HT-29 (cell line): Measurements from ENCODE around the gene ZMYND8. TPM values are rescaled to one million over a fixed set of nuclear protein-coding genes. Genes with fewer than 3 reads are reported as not detected.
"Not testable (repeated sequence)": the region's sequence is repeated elsewhere in the genome, so short reads cannot be mapped to it uniquely, and the experiment has no call there.

Experiments
- DNase-seq: peaks from one replicate; pipeline ENCODE4 v3.0.0-alpha.2; 2015; ENCODE audit warnings: low spot score
- total RNA-seq: library from RNA; depleted of rRNA; stranded (reverse); fragments of >200 nt; shearing (Covaris generic); gene quantifications from 2 replicates; pipeline ENCODE4 v1.2.3, GENCODE V29; 2014

ZMYND8 gene
- total RNA-seq, 1 experiment from 2014 or later: 30.9 TPM

DNA sequence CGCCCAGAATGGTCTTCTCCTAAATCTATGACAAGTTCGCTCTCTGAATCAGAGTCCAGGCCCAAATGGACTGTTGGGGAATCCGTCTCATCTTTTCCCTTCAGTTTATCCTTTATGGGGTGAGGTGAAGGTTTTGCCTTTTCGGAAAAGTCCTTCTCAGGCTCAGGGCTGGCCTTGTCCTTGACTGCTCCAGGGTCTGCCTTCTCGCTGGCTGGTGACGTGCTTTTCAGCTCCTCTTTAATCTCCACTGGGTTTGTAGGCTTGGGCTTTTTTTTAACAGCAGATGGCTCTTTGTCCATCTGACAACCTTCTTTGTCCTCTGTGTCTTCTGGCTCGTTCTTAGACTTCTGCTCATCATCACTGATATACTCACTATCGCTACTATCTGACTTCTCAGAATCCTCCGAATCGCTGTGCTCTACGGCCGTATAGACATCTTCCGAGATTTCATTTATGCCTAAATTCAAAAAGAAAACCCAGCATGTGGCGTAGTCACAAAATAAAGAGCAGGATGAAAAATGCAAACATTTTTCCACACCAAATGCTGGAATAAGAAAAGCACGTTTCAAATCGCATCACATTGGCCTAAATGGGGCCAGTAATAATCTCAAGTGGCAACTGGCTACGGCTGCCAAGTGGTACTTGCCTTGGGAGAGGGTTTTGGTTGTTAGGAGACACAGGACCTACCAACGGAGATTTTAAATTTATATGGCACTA, 110.3 kb downstream of the ZMYND8 start:
- no peak for DNase-seq

- DNase-seq: not testable (repeated sequence)
These were observed 111.3 kb downstream of the ZMYND8 start for GRCh38 chr20:47245166-47245565.

DNA sequence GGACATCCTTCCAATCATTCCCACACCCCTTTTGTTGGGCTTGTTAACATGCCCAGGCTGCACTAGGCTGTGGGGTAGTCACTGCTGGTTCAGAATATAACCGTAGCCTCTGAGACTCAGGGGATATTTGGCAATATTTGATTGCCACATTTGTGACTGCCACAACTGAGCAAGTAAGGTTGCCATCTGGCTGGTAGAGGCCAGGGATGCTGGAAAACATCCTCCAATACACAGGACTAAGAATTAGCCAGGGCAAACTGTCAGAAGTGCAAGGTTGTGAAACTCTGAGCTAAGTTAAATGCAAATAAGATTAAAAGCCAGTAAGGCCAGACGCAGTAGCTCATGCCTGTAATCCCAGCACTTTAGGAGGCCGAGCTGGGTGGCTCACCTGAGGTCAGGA, 112.0 kb downstream of the ZMYND8 start:
- DNase-seq: no peak

GRCh38 chr20:47243532-47244305, 112.8 kb downstream of the ZMYND8 start:
- no peak for DNase-seq

DNA sequence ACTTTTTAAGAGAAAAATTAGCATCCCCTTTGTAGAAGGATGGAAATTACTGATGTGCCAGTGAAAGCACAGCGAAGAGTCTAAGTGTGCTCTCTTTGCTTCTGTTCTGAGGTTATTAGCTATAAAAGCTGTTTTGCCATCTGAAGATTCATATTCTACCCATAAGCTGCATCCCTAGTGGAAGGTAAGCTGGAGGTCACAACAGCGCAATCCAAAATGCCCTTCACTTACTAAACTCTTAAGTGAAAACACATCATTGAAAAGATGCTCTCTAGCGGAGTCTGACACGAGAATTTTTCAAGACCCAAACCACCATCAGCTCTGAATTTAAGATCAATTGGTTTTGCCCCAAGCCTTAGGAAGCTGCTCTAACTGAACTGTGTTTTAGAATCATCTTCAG, 113.5 kb downstream of the ZMYND8 start:
- no peak for DNase-seq

- DNase-seq: no peak
These were observed 115.1 kb downstream of the ZMYND8 start for GRCh38 chr20:47241345-47241781.

DNA sequence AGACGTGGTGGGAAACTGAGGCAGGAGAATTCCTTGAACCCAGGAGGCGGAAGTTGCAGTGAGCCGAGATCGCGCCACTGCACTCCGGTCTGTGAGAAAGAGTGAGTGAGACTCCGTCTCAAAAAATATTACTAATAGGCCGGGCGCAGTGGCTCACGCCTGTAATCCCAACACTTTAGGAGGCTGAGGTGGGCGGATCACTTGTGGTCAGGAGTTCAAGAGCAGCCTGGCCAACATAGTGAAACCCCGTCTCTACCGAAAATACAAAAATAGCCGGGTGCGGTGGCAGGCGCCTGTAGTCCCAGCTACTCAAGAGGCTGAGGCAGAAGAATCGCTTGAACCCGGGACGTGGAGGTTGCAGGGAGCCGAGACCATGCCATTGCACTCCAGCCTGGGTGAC, 116.4 kb downstream of the ZMYND8 start:
- DNase-seq: not testable (repeated sequence)

DNA sequence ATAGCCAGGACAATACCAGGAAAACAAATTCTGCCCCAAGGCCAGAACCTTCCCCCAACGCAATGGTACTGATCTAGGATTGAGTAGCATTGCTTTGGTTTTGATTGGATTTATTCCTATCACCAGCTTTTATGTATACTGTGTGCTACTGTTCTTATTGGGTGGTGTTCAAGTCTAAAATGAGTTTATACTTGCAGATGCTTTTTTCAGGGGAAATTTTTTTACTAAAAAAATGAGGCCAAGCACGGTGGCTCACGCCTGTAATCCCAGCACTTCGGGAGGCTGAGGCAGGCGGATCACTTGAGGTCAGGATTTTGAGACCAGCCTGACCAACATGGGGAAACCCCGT, 116.8 kb downstream of the ZMYND8 start:
- DNase-seq: no peak

DNA sequence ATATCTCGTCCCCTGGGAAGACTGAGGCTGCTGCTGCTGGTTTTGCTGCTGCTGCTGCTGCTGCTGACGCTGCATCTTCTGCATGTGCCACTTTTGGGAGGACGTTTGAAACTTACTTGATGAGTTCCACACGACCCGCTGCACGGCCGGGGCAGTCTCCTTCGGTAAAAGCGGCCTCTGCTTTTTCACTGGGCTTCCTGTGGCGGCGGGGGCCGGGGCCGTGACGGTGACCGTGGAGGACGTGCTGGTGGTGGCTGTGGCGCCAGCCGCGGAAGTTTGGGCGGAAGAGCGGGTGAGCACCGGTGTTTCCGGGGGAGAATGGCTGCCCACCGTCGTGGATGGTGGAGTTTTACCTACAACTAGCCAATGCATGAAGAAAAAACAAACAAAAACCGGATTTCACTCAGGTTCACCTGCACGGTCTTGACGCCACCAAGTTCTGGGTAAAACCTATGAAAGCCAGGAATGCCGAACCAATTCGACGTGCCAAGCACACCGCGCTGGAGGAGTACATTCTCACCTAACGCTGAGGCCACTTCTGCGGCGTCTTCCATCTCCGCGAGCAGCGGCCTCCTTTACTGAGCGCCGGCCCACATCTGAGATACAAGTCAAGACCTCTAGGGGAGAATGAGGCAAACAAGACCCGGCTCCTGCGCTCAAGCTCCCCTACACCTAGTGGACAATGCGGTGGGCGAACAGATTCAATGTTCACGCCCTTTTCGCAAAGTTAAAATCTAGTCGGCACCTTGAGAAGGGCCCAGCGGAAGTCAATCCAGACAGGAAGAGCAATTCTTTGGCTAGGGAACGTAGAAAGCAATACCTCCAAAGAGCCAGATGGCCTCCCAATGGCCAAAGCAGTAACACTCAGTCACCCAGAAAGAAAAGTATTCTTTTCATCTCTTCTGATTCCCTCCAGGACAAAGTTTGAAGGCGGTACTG, 117.5 kb downstream of the ZMYND8 start:
- DNase-seq: no peak

- DNase-seq: no peak
These were observed 118.8 kb downstream of the ZMYND8 start for GRCh38 chr20:47237715-47238114.

DNA sequence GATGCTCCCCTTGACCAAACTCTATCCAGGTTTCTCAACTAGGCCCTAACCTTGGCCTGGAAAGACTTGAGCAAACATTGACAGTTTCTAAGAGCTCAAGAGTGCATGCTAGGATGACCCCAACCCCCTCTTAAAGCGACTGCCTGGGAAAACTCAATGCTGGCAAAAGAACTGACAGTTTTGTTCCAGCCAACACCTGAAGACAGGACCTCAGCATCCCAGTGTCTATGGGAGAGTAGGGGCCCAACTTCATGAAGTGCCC, 119.9 kb downstream of the ZMYND8 start:
- no peak for DNase-seq

- DNase-seq: no peak
These were observed 120.5 kb downstream of the ZMYND8 start for GRCh38 chr20:47235853-47236638.

- DNase-seq: no peak
These were observed 121.4 kb downstream of the ZMYND8 start for GRCh38 chr20:47235111-47235510.

GRCh38 chr20:47233333-47234188, 122.9 kb downstream of the ZMYND8 start:
- no peak for DNase-seq

- no peak for DNase-seq
These were observed 124.0 kb downstream of the ZMYND8 start for GRCh38 chr20:47232518-47232917.

- no peak for DNase-seq
These were observed 125.0 kb downstream of the ZMYND8 start for GRCh38 chr20:47231382-47232039.

GRCh38 chr20:47230811-47231256, 125.7 kb downstream of the ZMYND8 start:
- DNase-seq: no peak

GRCh38 chr20:47228654-47229053, 127.8 kb downstream of the ZMYND8 start:
- no peak for DNase-seq

DNA sequence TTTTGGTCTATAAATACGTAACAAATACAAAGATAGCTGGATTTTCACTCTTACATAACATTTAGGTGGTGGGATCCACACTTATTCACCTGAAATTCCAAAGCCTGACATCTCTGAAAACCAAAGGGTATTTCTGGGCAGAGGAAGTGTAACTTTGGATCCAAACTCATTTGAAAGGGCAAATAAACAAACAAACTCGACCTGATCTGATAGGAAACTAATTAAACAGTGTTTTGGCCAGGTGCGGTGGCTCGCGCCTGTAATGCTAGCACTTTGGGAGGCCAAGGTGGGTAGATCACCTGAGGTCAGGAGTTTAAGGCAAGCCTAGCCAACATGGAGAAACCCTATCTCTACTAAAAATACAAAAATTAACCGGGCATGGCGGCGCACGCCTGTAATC, 128.9 kb downstream of the ZMYND8 start:
- no peak for DNase-seq

DNA sequence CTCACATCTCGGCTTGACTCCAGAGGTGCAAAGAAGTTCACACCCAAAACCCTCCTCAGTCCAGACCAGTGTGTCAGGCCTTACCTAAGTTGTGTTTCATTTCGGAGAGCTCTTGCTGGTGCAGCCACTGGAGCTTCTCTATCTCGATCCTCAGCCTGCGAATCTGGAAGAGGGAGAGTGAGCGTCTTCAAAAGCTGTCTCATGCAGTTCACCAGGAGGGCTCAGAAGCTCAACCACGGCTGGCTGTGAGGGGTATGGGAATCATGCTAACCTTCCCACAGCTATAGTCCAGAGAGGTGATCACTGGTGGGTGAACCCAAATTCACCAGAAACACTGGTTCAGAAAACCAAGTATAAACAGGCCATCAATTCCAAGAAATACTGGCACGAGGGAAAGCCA, 129.4 kb downstream of the ZMYND8 start:
- no peak for DNase-seq
